ENCODE results near the gene NOP9. TPM values are rescaled to one million over a fixed set of nuclear protein-coding genes. Genes with fewer than 3 reads are reported as not detected.

NOP9 gene
- total RNA-seq, 4 donors from 2014 or later: 14.5 to 30.0 (median 22.4) TPM

DNA sequence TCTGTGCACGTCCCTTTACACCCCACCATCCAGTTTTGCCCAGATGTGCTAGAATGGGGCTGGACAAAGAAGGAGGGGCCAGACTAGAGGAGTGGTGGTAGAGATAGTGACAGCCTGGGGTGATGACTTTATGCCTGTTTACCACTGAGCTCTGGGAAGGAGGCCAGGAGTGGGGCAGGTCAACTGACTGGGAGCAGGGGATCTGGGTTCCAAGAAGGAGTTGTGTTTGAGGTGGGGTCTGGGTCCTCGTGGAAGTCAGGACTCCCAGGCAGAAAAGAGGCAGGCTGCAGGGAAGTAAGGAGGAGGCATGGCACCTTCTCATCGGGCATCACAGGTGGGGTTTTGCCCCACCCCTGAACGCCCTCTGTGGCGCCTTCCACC is 10.6 kb downstream of the NOP9 start:
- peak overlapping the region; percentile 44 to 64 (median 58) for H3K4me3 ChIP-seq

GRCh38 chr14:24310646-24311604 is 11.3 kb downstream of the NOP9 start, which contains the start of gene LTB4R:
TSS of gene LTB4R (plus strand) at chr14:24311502. CDS start at chr14:24315652, 4,150 bp downstream.
- peaks cover 0 to 15% (median 0%) of the 10 kb centered on the region in 3 donors for H3K36me3 ChIP-seq
- peak within 1 kb of the TSS; percentile 62 to 96 (median 85) for H3K27ac ChIP-seq
- peak; percentile 78 to 89 (median 80) for DNase-seq
- H3K4me3 ChIP-seq: peak within 1 kb of the TSS; percentile 44 to 64 (median 58)
- TF ChIP-seq POLR2A (IDR thresholded peaks at IDR 0.05): peak in 1 of 2 donors; percentile 13
- TF ChIP-seq, protein P1, sequence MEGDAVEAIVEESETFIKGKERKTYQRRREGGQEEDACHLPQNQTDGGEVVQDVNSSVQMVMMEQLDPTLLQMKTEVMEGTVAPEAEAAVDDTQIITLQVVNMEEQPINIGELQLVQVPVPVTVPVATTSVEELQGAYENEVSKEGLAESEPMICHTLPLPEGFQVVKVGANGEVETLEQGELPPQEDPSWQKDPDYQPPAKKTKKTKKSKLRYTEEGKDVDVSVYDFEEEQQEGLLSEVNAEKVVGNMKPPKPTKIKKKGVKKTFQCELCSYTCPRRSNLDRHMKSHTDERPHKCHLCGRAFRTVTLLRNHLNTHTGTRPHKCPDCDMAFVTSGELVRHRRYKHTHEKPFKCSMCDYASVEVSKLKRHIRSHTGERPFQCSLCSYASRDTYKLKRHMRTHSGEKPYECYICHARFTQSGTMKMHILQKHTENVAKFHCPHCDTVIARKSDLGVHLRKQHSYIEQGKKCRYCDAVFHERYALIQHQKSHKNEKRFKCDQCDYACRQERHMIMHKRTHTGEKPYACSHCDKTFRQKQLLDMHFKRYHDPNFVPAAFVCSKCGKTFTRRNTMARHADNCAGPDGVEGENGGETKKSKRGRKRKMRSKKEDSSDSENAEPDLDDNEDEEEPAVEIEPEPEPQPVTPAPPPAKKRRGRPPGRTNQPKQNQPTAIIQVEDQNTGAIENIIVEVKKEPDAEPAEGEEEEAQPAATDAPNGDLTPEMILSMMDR (IDR thresholded peaks at IDR 0.05): peak; percentile 7 to 51 (median 44)
- no peaks in the 10 kb centered on the region for H3K27me3 ChIP-seq
- H3K4me1 ChIP-seq: peaks cover 8 to 69% (median 27%) of the 10 kb centered on the region in 4 donors
- H3K9me3 ChIP-seq: no peaks in the 10 kb centered on the region

More for the DNA sequence above, 10.6 kb downstream of the NOP9 start:
- no peak for DNase-seq
- Histone ChIP-seq H3K27ac (peak overlapping the region; percentile 62 to 96 (median 85)), H3K36me3 (peaks cover 0 to 22% (median 0%) of the 10 kb centered on the region in 3 donors), H3K9me3 (no peaks in the 10 kb centered on the region), H3K27me3 (no peaks in the 10 kb centered on the region), H3K4me1 (peaks cover 8 to 63% (median 27%) of the 10 kb centered on the region in 4 donors)
- TF ChIP-seq, protein P1 (IDR thresholded peaks at IDR 0.05): no peak

- Histone ChIP-seq H3K4me1 (peaks cover 8 to 79% (median 27%) of the 10 kb centered on the region in 4 donors), H3K4me3 (peak overlapping the region; percentile 44 to 64 (median 58)), H3K36me3 (peaks cover 0 to 4% (median 0%) of the 10 kb centered on the region in 3 donors), H3K27ac (peak overlapping the region; percentile 62 to 96 (median 85)), H3K27me3 (no peaks in the 10 kb centered on the region), H3K9me3 (no peaks in the 10 kb centered on the region)
- TF ChIP-seq, protein P1 (IDR thresholded peaks at IDR 0.05): no peak
- no peak for TF ChIP-seq POLR2A (IDR thresholded peaks at IDR 0.05)
- no peak for DNase-seq
Observed at GRCh38 chr14:24311837-24312615, 12.4 kb downstream of the NOP9 start.

DNA sequence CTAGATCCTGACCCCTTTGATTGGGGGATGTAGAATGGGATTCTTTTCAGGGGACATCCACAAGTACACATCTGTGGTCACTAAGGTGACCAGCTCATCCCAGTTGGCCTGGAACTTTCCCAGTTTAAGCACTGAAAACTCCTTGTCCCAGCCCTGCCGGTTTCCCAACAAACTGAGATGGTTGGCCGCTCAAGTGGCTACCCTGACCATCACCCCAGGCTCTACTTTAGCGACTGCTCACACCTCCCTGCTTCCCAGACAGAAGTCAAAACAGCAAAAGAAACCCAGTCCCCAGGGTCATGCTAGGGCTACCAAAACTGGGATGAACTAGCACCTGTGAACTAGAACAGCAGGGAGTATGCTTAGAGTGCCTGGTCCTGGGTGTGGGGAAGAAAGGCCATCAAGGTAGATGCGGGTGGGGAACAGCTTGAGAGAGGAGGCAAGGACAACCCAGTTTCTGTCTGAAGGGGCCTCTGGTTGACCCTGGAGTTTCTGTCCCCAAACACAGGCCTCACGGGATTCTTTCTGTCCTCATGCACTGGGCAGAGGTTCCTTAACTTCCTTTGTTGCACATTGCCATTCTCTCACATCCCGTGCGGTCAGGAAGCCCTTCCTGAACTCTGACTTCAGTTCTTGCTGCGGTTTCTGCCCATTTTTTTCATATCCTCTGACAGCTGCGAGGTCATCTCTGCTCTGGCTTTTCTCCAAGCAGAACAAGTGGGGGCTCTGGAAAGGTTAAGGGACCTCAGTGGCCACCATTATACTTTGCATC is 13.3 kb downstream of the NOP9 start:
- Histone ChIP-seq H3K36me3 (no peaks in the 10 kb centered on the region), H3K4me1 (peaks cover 8 to 75% (median 27%) of the 10 kb centered on the region in 4 donors), H3K9me3 (no peaks in the 10 kb centered on the region), H3K27ac (peak overlapping the region; percentile 49 to 96 (median 85)), H3K4me3 (no peak overlapping the region), H3K27me3 (no peaks in the 10 kb centered on the region)
- TF ChIP-seq, protein P1 (IDR thresholded peaks at IDR 0.05): no peak
- TF ChIP-seq POLR2A (IDR thresholded peaks at IDR 0.05): no peak
- peak in 2 of 3 donors; percentile 76 to 89 for DNase-seq

DNA sequence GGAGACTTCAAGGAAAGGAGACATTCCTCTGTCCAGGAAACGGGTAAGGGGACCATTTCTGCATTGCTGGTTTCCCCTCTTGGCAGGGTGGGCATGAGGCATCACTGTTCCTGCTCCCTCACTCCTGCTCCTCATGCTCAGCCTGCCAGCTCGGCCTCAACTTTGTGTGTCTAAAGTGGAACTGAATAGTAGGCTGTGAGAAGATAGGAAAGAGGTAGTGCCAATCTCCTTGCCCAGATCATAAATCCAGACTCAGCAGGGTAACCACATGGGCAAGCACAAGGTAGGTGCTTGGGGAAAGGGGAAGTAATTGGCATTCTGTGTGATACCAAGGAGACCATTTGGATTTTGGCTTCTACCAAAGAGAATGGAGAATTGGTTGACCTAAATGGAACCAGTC is 14.3 kb downstream of the NOP9 start:
- peaks cover 8 to 65% (median 27%) of the 10 kb centered on the region in 4 donors for H3K4me1 ChIP-seq
- H3K27me3 ChIP-seq: no peaks in the 10 kb centered on the region
- no peak for DNase-seq

More for the DNA sequence above, 14.3 kb downstream of the NOP9 start:
- Histone ChIP-seq H3K9me3 (no peaks in the 10 kb centered on the region), H3K36me3 (no peaks in the 10 kb centered on the region), H3K4me3 (no peak overlapping the region), H3K27ac (peak overlapping the region in 3 of 4 donors; percentile 40 to 96 (median 72))
- TF ChIP-seq, protein P1 (IDR thresholded peaks at IDR 0.05): no peak
- TF ChIP-seq POLR2A (IDR thresholded peaks at IDR 0.05): no peak
